ENCODE data around the gene AAR2. TPM values are rescaled to one million over a fixed set of nuclear protein-coding genes. Genes with fewer than 3 reads are reported as not detected.

AAR2 gene
- total RNA-seq (ENCODE audit: unreplicated experiment), result 20.3 TPM
- long read RNA-seq, transcript AAR2-201 (4 exons, 2,430 nt), result major isoform, 24 of 44 reads
- long read RNA-seq, transcript AAR2-202 (4 exons, 2,689 nt), result minor isoform, 6 of 44 reads
- long read RNA-seq, partial matches to known transcripts, result 5 of 44 reads
- long read RNA-seq, other reads (novel, unspliced or antisense), result 9 of 44 reads

DNA sequence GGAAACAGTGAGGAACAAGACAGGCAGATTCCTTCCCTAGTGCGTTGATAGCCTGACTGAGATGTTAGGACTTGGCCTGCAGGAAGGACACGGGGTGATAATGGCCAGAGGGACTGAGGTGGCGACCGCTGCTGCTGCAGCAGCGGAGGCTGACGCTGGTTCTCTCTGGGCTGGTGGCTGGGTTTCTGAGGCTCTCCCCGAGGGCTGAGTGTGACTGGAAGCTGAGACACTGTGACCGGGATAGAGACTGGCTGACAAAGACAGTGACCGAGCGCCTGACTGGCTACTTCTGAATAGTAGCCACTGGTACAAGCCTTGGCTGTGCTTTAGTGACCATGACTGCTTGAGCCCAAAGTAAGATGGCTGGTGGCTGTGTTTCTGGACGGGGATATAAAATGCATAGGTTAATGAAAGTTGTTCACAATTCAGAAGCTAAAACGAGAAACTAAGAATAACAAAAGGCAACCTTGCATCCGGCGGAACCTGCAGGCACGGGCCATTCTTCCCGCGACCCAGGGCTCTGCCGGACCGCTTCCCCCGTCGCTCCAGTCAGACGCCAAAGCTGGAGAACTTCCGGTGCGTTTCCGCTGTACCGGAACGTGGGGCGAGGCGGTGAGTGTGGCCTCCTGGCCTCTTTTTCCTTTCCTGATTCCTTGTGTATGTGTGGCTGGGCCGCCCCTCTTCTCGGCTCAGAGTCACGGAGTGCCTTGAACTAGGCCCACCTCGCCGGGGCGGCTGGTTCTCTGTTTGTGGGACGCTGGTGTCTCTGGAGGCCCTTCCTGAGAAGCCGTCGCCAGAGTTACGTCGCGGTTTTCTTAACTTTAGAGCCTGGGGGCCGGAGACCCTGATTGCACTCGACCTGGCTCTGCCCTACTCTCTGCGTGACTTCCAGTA, at the start of gene AAR2:
Gene AAR2, plus strand, starts transcription at position 587 of the 894 bp plus-strand sequence. CDS start 3,391 bp downstream, outside the sequence.
- H3K36me3 Mint-ChIP-seq (ENCODE audit: low read depth, unreplicated experiment), result no peaks in the 10 kb centered on the region
- H3K4me1 Mint-ChIP-seq (ENCODE audit: unreplicated experiment), result peaks cover 31% of the 10 kb centered on the region
- no peaks in the 10 kb centered on the region for H3K9me3 Mint-ChIP-seq (ENCODE audit: unreplicated experiment)
- no peak for TF ChIP-seq CTCF (IDR thresholded peaks at IDR 0.05; ENCODE audit: unreplicated experiment)
- peak within 1 kb of the TSS; percentile 90 for H3K4me3 Mint-ChIP-seq (ENCODE audit: unreplicated experiment)
- H3K27ac Mint-ChIP-seq (ENCODE audit: unreplicated experiment), result peak within 1 kb of the TSS; percentile 98
- DNase-seq (ENCODE audit: low spot score), result peak; percentile 74
- no peaks in the 10 kb centered on the region for H3K27me3 Mint-ChIP-seq (ENCODE audit: unreplicated experiment)

DNA sequence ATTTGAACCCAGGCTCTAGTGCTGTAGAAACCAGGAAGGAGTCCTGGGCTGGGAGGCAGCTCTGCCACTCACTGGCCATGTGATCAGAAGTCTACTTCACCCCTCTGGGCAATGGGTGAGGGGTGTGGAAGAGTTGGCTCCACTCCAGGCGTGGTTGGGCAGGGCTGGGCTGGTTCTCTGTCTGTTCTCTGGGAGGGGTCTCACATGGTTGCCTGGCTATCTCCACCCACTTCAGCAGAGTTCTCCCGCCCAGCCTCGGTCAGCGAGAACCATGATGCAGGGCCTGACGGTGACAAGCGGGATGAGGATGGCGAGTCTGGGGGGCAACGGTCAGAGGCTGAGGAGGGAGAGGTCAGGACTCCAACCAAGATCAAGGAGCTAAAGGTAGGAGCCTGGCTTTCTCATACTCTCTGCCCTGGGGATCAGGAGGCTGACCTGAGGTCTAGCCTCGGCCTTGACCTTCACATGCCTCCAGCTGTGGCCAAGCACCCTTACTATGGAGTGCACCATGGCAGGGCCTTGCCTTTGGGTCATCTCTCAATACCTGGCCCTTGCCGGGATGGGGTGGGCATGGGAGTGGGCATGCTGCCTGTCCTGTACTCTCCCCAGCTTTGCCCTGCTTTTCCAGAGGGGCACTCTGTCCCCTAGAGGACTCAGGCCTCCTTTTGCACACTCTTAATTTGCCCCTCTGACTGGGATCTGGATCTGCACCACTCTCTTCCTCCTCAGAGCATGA, 42.1 kb upstream of the AAR2 start:
- Mint-ChIP-seq H3K27ac (ENCODE audit: unreplicated experiment) (no peak overlapping the region), H3K36me3 (ENCODE audit: low read depth, unreplicated experiment) (peaks cover 16% of the 10 kb centered on the region), H3K4me1 (ENCODE audit: unreplicated experiment) (no peaks in the 10 kb centered on the region), H3K9me3 (ENCODE audit: unreplicated experiment) (no peaks in the 10 kb centered on the region), H3K27me3 (ENCODE audit: unreplicated experiment) (peaks cover 2% of the 10 kb centered on the region), H3K4me3 (ENCODE audit: unreplicated experiment) (no peak overlapping the region)
- no peak for TF ChIP-seq CTCF (IDR thresholded peaks at IDR 0.05; ENCODE audit: unreplicated experiment)
- DNase-seq (ENCODE audit: low spot score), result no peak

DNA sequence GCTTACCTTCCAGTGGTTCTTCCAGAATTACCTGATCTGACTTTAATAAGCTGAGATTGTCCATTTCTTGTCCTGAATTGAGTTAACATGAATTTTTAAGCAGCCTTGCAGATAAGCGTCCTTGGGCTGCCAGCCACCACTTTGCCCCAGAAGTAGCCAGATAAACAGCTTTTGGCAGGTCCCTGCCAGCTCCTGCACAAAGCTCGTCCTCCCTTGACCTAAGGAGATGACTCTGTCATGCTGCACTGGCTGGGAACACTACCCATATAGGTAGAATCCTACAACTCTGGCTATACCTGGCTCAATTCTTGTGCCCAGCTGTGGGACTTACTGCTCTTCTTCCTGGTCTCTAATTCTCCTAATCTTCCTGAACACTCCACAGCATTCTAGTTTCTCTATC, 39.6 kb upstream of the AAR2 start:
- Mint-ChIP-seq H3K4me1 (ENCODE audit: unreplicated experiment) (peaks cover 4% of the 10 kb centered on the region), H3K36me3 (ENCODE audit: low read depth, unreplicated experiment) (peaks cover 13% of the 10 kb centered on the region), H3K27me3 (ENCODE audit: unreplicated experiment) (peaks cover 2% of the 10 kb centered on the region), H3K4me3 (ENCODE audit: unreplicated experiment) (no peak overlapping the region), H3K9me3 (ENCODE audit: unreplicated experiment) (no peaks in the 10 kb centered on the region), H3K27ac (ENCODE audit: unreplicated experiment) (no peak overlapping the region)
- TF ChIP-seq CTCF (IDR thresholded peaks at IDR 0.05; ENCODE audit: unreplicated experiment), result no peak
- no peak for DNase-seq (ENCODE audit: low spot score)

- no peak overlapping the region for H3K4me3 Mint-ChIP-seq (ENCODE audit: unreplicated experiment)
- no peak overlapping the region for H3K27ac Mint-ChIP-seq (ENCODE audit: unreplicated experiment)
- H3K27me3 Mint-ChIP-seq (ENCODE audit: unreplicated experiment), result peaks cover 2% of the 10 kb centered on the region
- TF ChIP-seq CTCF (IDR thresholded peaks at IDR 0.05; ENCODE audit: unreplicated experiment), result no peak
- H3K4me1 Mint-ChIP-seq (ENCODE audit: unreplicated experiment), result peaks cover 4% of the 10 kb centered on the region
- peaks cover 13% of the 10 kb centered on the region for H3K36me3 Mint-ChIP-seq (ENCODE audit: low read depth, unreplicated experiment)
- no peaks in the 10 kb centered on the region for H3K9me3 Mint-ChIP-seq (ENCODE audit: unreplicated experiment)
- no peak for DNase-seq (ENCODE audit: low spot score)
Observed at GRCh38 chr20:36197271-36197670, 39.0 kb upstream of the AAR2 start.
